Skin of body (tissue), 2 donors: ENCODE measurements around the gene PKP1. TPM values are rescaled to one million over a fixed set of nuclear protein-coding genes. Genes with fewer than 3 reads are reported as not detected.
A peak's percentile ranks its signal among the peaks of the same experiment; 100 is the strongest.

Experiments used
- DNase-seq: peaks from one replicate; lab custom pipeline; 2025; lab: John Stamatoyannopoulos, UW
- total RNA-seq: library from RNA; depleted of rRNA; stranded (reverse); fragments of >200 nt; gene quantifications from one replicate; pipeline ENCODE4 v1.2.3, GENCODE V29; 2014

Gene PKP1
- total RNA-seq, 1 donor from 2014 or later = 151 TPM

- no peak for DNase-seq
Observed at GRCh38 chr1:201260648-201261311, 22.5 kb upstream of the PKP1 start.

- no peak for DNase-seq
Observed at GRCh38 chr1:201261771-201262547, 21.3 kb upstream of the PKP1 start.

GRCh38 chr1:201262963-201263608 is 20.2 kb upstream of the PKP1 start:
- no peak for DNase-seq

GRCh38 chr1:201264072-201264471 is 19.2 kb upstream of the PKP1 start:
- no peak for DNase-seq

GRCh38 chr1:201264554-201264953 is 18.8 kb upstream of the PKP1 start:
- DNase-seq = no peak

GRCh38 chr1:201265756-201266155 is 17.6 kb upstream of the PKP1 start:
- DNase-seq = no peak

- DNase-seq = no peak
Observed at GRCh38 chr1:201266276-201266675, 17.0 kb upstream of the PKP1 start.

GRCh38 chr1:201266774-201267173 is 16.5 kb upstream of the PKP1 start:
- peak; percentile 81 for DNase-seq

- no peak for DNase-seq
Observed at GRCh38 chr1:201267481-201268229, 15.7 kb upstream of the PKP1 start.

- DNase-seq = peak; percentile 14
Observed at GRCh38 chr1:201268604-201269151, 14.6 kb upstream of the PKP1 start.

- DNase-seq = no peak
Observed at GRCh38 chr1:201269281-201269680, 14.0 kb upstream of the PKP1 start.

GRCh38 chr1:201269900-201270410 is 13.4 kb upstream of the PKP1 start:
- no peak for DNase-seq

- no peak for DNase-seq
Observed at GRCh38 chr1:201270616-201271390, 12.5 kb upstream of the PKP1 start.

GRCh38 chr1:201272799-201273198 is 10.5 kb upstream of the PKP1 start:
- no peak for DNase-seq

GRCh38 chr1:201274616-201275252 is 8.6 kb upstream of the PKP1 start:
- DNase-seq = no peak

GRCh38 chr1:201275253-201275666 is 8.0 kb upstream of the PKP1 start:
- no peak for DNase-seq

GRCh38 chr1:201276891-201277290 is 6.4 kb upstream of the PKP1 start:
- DNase-seq = no peak

GRCh38 chr1:201277441-201277840 is 5.9 kb upstream of the PKP1 start:
- DNase-seq = no peak

- DNase-seq = no peak
Observed at GRCh38 chr1:201279313-201279712, 4.0 kb upstream of the PKP1 start.

- DNase-seq = no peak
Observed at GRCh38 chr1:201280884-201281283, 2.4 kb upstream of the PKP1 start.
